ENCODE measurements around the gene RPS19BP1.

Gene RPS19BP1

DNA sequence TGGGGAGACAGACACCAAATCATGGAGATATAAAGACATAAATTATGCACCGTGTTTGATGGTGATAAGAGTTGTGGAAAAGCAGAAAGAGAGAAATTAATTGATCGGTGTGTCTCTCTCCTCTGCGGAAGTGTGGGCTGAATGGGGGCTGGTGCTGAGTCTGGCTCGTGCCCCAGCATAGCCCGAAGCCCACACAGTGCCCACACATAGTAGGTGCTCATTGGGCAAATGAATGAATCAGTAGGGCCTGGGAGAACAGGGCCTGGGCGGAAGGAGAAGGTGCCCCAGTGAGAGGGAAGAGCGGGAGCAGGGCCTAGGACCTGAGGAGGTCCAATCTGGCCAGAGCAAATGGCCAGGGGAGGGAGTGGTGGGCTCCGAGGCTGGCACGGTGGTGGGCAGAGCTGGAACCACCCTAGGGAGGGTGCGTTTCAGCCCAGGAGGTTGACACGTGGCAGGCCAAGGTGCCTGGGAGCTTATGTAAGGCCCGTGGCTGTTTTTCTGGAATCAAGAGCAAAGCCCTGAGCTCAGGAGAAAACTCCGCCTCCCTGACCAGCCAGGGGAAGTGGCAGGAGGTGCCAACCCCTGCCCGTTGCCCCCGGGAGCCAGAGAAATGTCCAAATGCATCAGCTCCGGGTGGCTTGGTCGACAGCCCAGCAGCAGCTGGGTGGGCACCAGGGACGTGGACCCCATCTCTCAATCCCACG is 35.9 kb upstream of the RPS19BP1 start:
- no peak overlapping the region for H3K4me3 ChIP-seq (replicated peaks; ENCODE audit: low read depth, low read length)

DNA sequence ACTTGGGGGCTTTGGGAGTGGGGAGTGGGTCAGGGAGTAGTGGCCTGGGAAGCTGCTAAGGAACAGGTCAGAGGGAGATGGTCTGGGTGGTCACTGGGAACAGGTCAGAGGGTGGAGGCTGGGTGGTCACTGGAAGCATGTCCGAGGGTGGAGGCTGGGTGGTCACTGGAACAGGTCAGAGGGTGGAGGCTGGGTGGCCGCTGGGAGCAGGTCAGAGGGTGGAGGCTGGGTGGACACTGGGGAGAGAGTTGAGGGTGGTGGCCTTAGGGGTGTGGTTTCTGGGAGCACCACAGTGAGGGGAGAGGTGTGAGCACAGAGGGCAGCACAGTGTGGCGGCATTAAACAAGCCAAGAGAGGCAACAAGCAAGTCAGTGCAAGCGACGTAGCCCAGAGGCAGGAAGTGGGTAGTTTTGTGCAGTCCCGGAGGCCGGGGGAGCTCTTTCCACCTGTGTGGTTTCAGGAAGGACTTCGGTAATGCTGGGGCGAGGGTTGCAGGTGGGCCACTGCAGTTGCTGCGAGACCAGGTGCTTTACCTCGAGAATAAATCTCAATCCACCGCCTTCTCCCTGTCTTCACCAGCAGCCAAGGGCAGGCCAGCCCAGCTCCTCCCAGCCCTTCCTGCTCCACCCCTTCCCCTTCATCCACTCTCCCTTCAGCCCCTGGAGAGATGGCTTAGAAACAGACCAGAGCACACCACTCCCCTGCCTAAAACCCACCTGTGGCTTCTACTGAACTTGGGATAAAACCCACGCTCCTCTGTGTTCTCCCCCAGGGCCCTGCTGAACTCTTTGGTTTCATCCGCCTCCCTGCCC is 34.8 kb upstream of the RPS19BP1 start:
- TF ChIP-seq, protein P1, sequence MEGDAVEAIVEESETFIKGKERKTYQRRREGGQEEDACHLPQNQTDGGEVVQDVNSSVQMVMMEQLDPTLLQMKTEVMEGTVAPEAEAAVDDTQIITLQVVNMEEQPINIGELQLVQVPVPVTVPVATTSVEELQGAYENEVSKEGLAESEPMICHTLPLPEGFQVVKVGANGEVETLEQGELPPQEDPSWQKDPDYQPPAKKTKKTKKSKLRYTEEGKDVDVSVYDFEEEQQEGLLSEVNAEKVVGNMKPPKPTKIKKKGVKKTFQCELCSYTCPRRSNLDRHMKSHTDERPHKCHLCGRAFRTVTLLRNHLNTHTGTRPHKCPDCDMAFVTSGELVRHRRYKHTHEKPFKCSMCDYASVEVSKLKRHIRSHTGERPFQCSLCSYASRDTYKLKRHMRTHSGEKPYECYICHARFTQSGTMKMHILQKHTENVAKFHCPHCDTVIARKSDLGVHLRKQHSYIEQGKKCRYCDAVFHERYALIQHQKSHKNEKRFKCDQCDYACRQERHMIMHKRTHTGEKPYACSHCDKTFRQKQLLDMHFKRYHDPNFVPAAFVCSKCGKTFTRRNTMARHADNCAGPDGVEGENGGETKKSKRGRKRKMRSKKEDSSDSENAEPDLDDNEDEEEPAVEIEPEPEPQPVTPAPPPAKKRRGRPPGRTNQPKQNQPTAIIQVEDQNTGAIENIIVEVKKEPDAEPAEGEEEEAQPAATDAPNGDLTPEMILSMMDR (IDR thresholded peaks at IDR 0.05; ENCODE audit: low read depth, low read length, missing control alignments): no peak
- no peak overlapping the region for H3K4me3 ChIP-seq (replicated peaks; ENCODE audit: low read depth, low read length)

More for the DNA sequence above, 35.9 kb upstream of the RPS19BP1 start:
- TF ChIP-seq, protein P1 (IDR thresholded peaks at IDR 0.05; ENCODE audit: low read depth, low read length, missing control alignments): no peak
- no peak for DNase-seq (ENCODE audit: extremely low read depth, low read depth)

DNA sequence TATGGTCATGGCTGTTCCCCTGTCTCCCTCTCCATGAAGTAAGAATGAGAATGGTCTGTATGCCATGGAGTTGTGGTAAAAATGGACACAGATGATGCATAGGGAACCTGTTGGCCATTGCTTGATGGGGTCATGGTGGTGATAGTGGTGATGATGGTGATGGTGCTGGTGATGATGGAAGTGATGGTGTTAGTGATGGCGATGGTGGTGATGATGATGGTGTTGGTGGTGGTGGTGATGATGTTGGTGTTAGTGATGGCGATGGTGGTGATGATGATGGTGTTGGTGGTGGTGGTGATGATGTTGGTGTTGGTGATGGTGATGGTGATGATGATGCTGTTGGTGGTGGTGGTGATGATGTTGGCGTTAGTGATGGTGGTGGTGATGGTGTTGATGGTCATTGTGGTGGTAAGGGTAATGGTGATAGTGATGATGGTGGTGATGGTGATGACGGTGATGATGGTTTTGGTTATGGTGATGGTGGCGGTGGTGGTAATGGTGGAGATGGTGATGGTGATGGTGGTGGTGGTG is 32.9 kb upstream of the RPS19BP1 start:
- TF ChIP-seq, protein P1 (IDR thresholded peaks at IDR 0.05; ENCODE audit: low read depth, low read length, missing control alignments): no peak
- no peak overlapping the region for H3K4me3 ChIP-seq (replicated peaks; ENCODE audit: low read depth, low read length)
- no peak for DNase-seq (ENCODE audit: extremely low read depth, low read depth)

More for the DNA sequence above, 34.8 kb upstream of the RPS19BP1 start:
- no peak for DNase-seq (ENCODE audit: extremely low read depth, low read depth)

DNA sequence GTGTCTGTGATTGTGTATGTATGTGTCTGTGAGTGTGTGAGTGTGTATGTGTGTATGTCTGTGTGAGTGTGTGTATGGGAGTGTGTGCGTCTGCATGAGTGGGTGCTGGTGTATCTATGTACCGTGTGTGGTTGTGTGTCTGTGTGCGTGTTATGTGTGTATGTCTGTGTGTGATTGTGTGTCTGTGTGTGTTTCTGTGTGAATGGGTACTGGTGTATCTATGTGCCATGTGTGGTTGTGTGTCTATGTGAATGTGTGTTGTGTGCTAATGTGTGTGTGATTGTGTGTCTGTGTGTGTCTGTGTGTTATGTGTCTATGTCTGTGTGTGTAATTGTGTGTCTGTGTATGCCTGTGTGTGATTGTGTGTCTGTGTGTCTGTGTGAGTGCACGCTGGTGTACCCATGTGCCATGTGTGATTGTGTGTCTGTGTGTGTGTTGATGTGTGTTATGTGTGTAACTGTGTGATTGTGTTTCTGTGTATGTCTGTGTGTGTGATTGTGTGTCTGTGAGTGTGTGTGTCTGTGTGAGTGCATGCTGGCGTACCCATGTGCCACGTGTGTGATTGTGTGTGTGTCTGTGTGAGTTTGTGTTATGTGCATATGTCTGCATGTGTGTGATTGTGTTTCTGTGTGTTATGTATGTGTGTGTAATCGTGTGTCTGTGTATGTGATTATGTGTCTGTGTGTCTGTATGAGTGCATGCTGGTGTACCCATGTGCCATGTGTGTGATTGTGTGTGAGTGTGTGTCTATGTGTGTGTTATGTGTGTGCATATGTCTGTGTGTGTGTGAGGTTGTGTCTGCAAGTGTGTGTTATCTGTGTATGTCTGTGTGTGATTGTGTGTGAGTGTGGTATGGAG is 31.3 kb upstream of the RPS19BP1 start:
- TF ChIP-seq, protein P1 (IDR thresholded peaks at IDR 0.05; ENCODE audit: low read depth, low read length, missing control alignments): no peak
- DNase-seq (ENCODE audit: extremely low read depth, low read depth): no peak
- H3K4me3 ChIP-seq (replicated peaks; ENCODE audit: low read depth, low read length): no peak overlapping the region

DNA sequence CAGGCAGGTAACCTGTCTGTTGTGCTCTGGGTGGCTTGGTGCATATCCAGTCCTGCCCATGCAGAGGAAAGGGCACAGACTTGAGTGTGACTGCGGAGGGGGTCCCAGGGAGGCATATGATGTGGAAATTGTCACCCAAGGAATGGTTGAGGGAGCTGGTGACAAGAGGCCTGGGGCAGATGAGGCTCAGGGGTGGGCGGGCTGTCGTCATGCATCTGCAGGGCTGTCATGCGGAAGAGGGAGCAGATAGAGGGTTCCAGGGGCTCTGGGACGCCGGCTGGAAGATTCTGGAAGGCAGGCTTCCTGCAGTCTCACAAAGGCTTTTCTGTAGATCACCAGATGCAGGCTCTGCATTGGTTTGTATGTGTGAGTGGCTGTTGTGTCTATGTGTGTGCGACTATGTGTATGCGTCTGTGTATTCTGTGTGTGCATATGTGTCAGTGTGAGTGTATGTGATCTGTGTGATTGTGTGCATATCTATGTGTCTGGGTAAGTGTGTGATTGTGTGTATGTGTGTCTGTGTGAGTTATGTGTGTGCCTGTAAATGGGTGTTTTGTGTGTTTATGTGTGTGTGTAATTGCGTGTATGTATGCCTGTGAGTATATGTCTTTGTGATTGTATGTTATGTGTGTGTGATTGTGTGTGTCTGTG is 30.4 kb upstream of the RPS19BP1 start:
- no peak overlapping the region for H3K4me3 ChIP-seq (replicated peaks; ENCODE audit: low read depth, low read length)
- DNase-seq (ENCODE audit: extremely low read depth, low read depth): no peak
- TF ChIP-seq, protein P1 (IDR thresholded peaks at IDR 0.05; ENCODE audit: low read depth, low read length, missing control alignments): no peak

DNA sequence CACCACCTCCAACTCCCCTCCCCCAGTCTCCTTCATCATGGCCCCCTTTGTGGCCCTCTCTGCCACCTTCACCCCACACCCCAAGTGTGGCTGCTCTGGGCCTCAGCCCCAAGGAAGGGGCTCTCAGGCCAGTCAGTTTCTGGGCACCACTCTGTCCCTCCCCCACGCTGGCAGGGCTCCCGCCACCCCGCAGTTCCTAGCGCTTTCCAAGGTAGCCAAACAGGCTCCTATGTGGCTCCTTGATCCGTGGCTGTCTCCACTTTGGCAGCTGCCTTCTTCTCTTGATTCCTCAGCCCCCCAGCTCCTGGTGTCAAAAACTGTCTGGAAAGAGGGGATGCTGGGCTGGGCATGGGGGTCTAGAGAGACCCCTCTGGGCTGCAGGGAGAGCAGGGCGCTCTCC is 27.6 kb upstream of the RPS19BP1 start:
- H3K4me3 ChIP-seq (replicated peaks; ENCODE audit: low read depth, low read length): no peak overlapping the region
- TF ChIP-seq, protein P1 (IDR thresholded peaks at IDR 0.05; ENCODE audit: low read depth, low read length, missing control alignments): no peak
- no peak for DNase-seq (ENCODE audit: extremely low read depth, low read depth)

Measured in HFF-Myc (cell line).